ENCODE data around the gene PRICKLE1.
"Not testable (repeated sequence)": the region's sequence is repeated elsewhere in the genome, so short reads cannot be mapped to it uniquely, and the experiment has no call there.

Gene PRICKLE1

GRCh38 chr12:42557586-42558172, 31.9 kb downstream of the PRICKLE1 start:
- H3K27me3 Mint-ChIP-seq = peaks cover 0 to 8% of the 10 kb centered on the region in 2 donors
- ATAC-seq (replicated peaks) = no peak
- no peak overlapping the region for H3K4me3 Mint-ChIP-seq

DNA sequence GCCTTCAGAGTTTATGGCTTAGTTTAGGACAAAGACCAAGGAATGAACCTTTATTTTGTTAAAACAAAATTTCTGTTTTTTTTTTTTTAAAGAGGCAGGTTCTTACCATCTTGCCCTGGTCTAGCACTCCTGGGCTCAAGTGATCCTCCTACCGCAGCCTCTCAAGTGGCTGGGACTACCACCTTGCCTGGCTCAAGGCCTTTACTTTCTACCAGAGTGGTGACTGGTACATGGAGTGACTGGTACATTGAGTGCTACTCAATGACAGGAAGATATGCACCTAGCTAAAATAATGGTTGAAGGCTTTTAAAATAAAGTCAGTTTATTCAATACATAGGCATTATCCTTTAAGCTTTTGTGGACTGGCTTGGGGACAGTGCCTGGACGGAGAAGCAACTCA, 32.6 kb downstream of the PRICKLE1 start:
- peaks cover 0 to 14% of the 10 kb centered on the region in 2 donors for H3K27me3 Mint-ChIP-seq
- no peak overlapping the region for H3K27ac Mint-ChIP-seq
- DNase-seq (no peak), ATAC-seq (replicated peaks) (no peak)
- H3K4me1 Mint-ChIP-seq = no peaks in the 10 kb centered on the region
- H3K4me3 Mint-ChIP-seq = no peak overlapping the region
- no peaks in the 10 kb centered on the region for H3K36me3 Mint-ChIP-seq
- H3K9me3 Mint-ChIP-seq = no peaks in the 10 kb centered on the region

More at GRCh38 chr12:42557586-42558172, 31.9 kb downstream of the PRICKLE1 start:
- Mint-ChIP-seq H3K4me1 (no peaks in the 10 kb centered on the region), H3K9me3 (no peaks in the 10 kb centered on the region), H3K36me3 (no peaks in the 10 kb centered on the region), H3K27ac (peak overlapping the region; percentile 21)
- DNase-seq = no peak

GRCh38 chr12:42552822-42553221, 36.7 kb downstream of the PRICKLE1 start:
- Mint-ChIP-seq H3K36me3 (no peaks in the 10 kb centered on the region), H3K4me1 (no peaks in the 10 kb centered on the region), H3K4me3 (no peak overlapping the region), H3K27me3 (peaks cover 0 to 35% of the 10 kb centered on the region in 2 donors), H3K9me3 (no peaks in the 10 kb centered on the region), H3K27ac (no peak overlapping the region)
- DNase-seq (no peak), ATAC-seq (replicated peaks) (no peak)

GRCh38 chr12:42550800-42551199, 38.7 kb downstream of the PRICKLE1 start:
- peaks cover 0 to 28% of the 10 kb centered on the region in 2 donors for H3K27me3 Mint-ChIP-seq
- H3K27ac Mint-ChIP-seq = no peak overlapping the region
- H3K36me3 Mint-ChIP-seq = no peaks in the 10 kb centered on the region
- H3K4me1 Mint-ChIP-seq = no peaks in the 10 kb centered on the region
- no peaks in the 10 kb centered on the region for H3K9me3 Mint-ChIP-seq
- H3K4me3 Mint-ChIP-seq = no peak overlapping the region
- ATAC-seq (replicated peaks) (no peak), DNase-seq (no peak)

GRCh38 chr12:42546709-42547108, 42.8 kb downstream of the PRICKLE1 start:
- peaks cover 0 to 22% of the 10 kb centered on the region in 2 donors for H3K27me3 Mint-ChIP-seq
- H3K4me1 Mint-ChIP-seq = no peaks in the 10 kb centered on the region

DNA sequence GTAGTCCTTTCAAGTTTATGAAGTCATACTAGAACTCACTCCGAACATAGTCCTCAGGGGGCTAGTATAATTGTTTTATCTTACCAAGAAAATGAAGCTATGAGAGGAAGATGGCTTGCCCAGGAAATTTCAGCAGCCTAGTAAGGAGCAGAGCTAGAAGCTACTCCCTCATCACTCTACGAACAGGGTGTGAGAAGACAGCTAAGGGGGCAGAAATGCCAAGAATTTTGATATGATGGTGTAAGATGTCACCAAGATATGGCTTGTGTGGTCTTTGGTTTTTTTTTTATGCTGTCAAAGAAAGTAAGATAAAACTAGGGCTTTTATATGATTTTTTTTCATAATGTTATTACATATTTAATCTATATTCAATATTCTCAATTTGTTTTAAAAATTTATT, 47.6 kb downstream of the PRICKLE1 start:
- H3K27ac Mint-ChIP-seq = no peak overlapping the region
- H3K4me3 Mint-ChIP-seq = no peak overlapping the region
- peaks cover 3 to 11% of the 10 kb centered on the region in 2 donors for H3K27me3 Mint-ChIP-seq
- no peaks in the 10 kb centered on the region for H3K36me3 Mint-ChIP-seq
- DNase-seq (no peak), ATAC-seq (replicated peaks) (no peak)
- no peaks in the 10 kb centered on the region for H3K4me1 Mint-ChIP-seq
- H3K9me3 Mint-ChIP-seq = no peaks in the 10 kb centered on the region

More at GRCh38 chr12:42546709-42547108, 42.8 kb downstream of the PRICKLE1 start:
- ATAC-seq (replicated peaks) (no peak), DNase-seq (no peak)
- Mint-ChIP-seq H3K36me3 (no peaks in the 10 kb centered on the region), H3K9me3 (no peaks in the 10 kb centered on the region), H3K27ac (no peak overlapping the region), H3K4me3 (no peak overlapping the region)

DNA sequence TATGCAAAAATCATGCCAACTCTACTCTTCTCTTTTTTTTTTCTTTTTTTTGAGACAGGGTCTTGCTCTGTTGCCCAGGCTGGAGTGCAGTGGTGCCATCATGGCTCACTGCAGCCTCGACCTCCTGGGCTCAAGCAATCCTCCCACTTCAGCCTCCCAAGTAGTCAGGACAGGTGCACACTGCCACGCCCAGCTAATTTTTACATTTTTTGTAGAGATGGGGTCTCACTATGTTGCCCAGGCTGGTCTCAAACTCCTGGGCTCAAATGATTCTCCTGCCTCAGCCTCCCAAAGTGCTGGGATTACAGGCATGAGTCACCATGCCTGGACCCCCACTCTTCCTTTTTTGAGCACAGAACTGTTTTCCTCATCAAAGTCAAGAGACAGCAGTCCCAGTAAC, 48.2 kb downstream of the PRICKLE1 start:
- not testable (repeated sequence) for DNase-seq; H3K27ac Mint-ChIP-seq; ATAC-seq (replicated peaks); H3K4me3 Mint-ChIP-seq; H3K9me3 Mint-ChIP-seq; H3K36me3 Mint-ChIP-seq; H3K4me1 Mint-ChIP-seq
- peaks cover 8 to 11% of the 10 kb centered on the region in 2 donors for H3K27me3 Mint-ChIP-seq

DNA sequence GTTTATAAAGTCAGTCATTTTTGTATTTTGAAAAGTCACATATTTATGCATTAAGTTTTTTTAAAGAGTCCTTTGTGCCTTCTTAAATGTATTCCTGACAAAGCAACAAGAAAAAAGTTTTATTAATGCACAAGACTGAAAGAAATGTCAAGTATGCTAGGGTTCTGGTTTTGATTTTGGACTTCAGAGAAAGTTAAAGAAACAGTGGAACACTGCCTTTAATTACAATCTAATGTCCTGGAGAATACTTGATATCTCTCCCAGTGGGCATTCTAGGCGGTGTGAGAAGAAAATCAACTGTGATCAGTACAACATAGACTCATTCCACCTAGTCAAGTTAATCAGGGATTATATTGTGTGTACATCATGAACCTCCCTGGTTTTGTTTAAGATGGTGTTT, 49.9 kb downstream of the PRICKLE1 start:
- Mint-ChIP-seq H3K4me3 (no peak overlapping the region), H3K4me1 (no peaks in the 10 kb centered on the region), H3K9me3 (no peaks in the 10 kb centered on the region), H3K36me3 (no peaks in the 10 kb centered on the region), H3K27me3 (peaks cover 8 to 23% of the 10 kb centered on the region in 2 donors), H3K27ac (no peak overlapping the region)
- DNase-seq (no peak), ATAC-seq (replicated peaks) (no peak)

DNA sequence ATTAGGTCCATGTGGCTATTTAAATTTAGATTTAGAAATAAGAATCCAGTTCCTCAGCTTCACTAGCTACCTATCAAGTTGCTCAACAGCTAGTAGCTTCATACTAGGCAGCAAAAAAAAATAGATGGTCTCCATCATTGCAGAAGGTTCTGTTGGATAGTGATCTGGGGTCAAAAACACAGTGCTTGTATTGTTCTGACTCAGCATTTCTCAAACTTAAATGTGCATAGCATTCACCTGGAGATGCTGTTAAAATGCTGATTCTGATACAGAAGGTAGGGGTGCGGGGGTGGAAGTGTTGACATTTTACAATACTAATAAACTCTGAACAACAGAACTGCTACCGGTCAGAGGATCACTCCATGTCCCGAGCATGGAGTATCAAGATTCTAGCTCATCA, 51.3 kb downstream of the PRICKLE1 start:
- Mint-ChIP-seq H3K36me3 (no peaks in the 10 kb centered on the region), H3K27me3 (peaks cover 13 to 34% of the 10 kb centered on the region in 2 donors)

GRCh38 chr12:42534184-42534838, 55.2 kb downstream of the PRICKLE1 start:
- ATAC-seq (replicated peaks) = no peak
- Mint-ChIP-seq H3K4me1 (no peaks in the 10 kb centered on the region), H3K4me3 (no peak overlapping the region), H3K36me3 (no peaks in the 10 kb centered on the region), H3K27ac (no peak overlapping the region), H3K27me3 (peaks cover 13 to 28% of the 10 kb centered on the region in 2 donors), H3K9me3 (no peaks in the 10 kb centered on the region)
- DNase-seq = no peak

More for the DNA sequence above, 51.3 kb downstream of the PRICKLE1 start:
- no peaks in the 10 kb centered on the region for H3K4me1 Mint-ChIP-seq
- ATAC-seq (replicated peaks) = no peak
- no peak for DNase-seq
- H3K9me3 Mint-ChIP-seq = no peaks in the 10 kb centered on the region
- H3K4me3 Mint-ChIP-seq = no peak overlapping the region
- no peak overlapping the region for H3K27ac Mint-ChIP-seq

GRCh38 chr12:42530284-42530683, 59.3 kb downstream of the PRICKLE1 start:
- no peak for ATAC-seq (replicated peaks)
- H3K27ac Mint-ChIP-seq = no peak overlapping the region
- peaks cover 8 to 22% of the 10 kb centered on the region in 2 donors for H3K27me3 Mint-ChIP-seq
- no peaks in the 10 kb centered on the region for H3K36me3 Mint-ChIP-seq
- no peaks in the 10 kb centered on the region for H3K9me3 Mint-ChIP-seq
- no peak for DNase-seq
- H3K4me3 Mint-ChIP-seq = no peak overlapping the region
- no peaks in the 10 kb centered on the region for H3K4me1 Mint-ChIP-seq

DNA sequence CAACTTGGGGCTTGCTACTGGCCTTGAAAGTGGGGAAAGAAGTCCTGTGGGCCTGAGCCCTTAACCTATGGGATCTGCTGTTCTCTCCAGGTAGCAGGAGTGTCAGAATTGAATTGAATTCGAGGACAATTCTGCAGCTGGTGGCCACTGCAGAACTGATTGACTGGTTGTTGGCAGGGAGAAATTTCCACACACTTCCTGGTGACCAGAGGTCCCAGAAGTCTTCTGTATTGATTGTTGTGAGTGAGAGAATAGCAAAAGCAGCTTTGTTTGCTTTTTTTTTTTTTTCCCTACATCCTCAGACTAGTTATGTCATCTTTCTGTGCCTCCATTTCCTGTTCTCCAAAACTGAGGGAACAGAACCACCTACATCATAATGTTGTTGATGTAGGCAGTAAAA, 64.1 kb downstream of the PRICKLE1 start:
- H3K36me3 Mint-ChIP-seq = no peaks in the 10 kb centered on the region

GRCh38 chr12:42524716-42525115, 64.8 kb downstream of the PRICKLE1 start:
- H3K27me3 Mint-ChIP-seq = peaks cover 4 to 5% of the 10 kb centered on the region in 2 donors
- ATAC-seq (replicated peaks) (no peak), DNase-seq (no peak)
- H3K9me3 Mint-ChIP-seq = no peaks in the 10 kb centered on the region
- H3K4me3 Mint-ChIP-seq = no peak overlapping the region
- no peaks in the 10 kb centered on the region for H3K36me3 Mint-ChIP-seq
- H3K27ac Mint-ChIP-seq = no peak overlapping the region
- H3K4me1 Mint-ChIP-seq = no peaks in the 10 kb centered on the region

More for the DNA sequence above, 64.1 kb downstream of the PRICKLE1 start:
- H3K27me3 Mint-ChIP-seq = peaks cover 4 to 5% of the 10 kb centered on the region in 2 donors
- no peaks in the 10 kb centered on the region for H3K4me1 Mint-ChIP-seq
- DNase-seq (no peak), ATAC-seq (replicated peaks) (no peak)
- no peak overlapping the region for H3K4me3 Mint-ChIP-seq
- no peaks in the 10 kb centered on the region for H3K9me3 Mint-ChIP-seq
- H3K27ac Mint-ChIP-seq = no peak overlapping the region

GRCh38 chr12:42516573-42516972, 73.0 kb downstream of the PRICKLE1 start:
- no peak overlapping the region for H3K27ac Mint-ChIP-seq
- no peaks in the 10 kb centered on the region for H3K4me1 Mint-ChIP-seq
- H3K27me3 Mint-ChIP-seq = no peaks in the 10 kb centered on the region
- H3K4me3 Mint-ChIP-seq = no peak overlapping the region
- ATAC-seq (replicated peaks) = no peak
- peaks cover 4 to 7% of the 10 kb centered on the region in 2 donors for H3K9me3 Mint-ChIP-seq
- peaks cover 4% of the 10 kb centered on the region in 2 donors for H3K36me3 Mint-ChIP-seq
- no peak for DNase-seq

- Mint-ChIP-seq H3K27ac (no peak overlapping the region), H3K4me3 (no peak overlapping the region), H3K4me1 (no peaks in the 10 kb centered on the region), H3K9me3 (peaks cover 4 to 7% of the 10 kb centered on the region in 2 donors), H3K36me3 (peaks cover 4% of the 10 kb centered on the region in 2 donors), H3K27me3 (no peaks in the 10 kb centered on the region)
- ATAC-seq (replicated peaks) = no peak
- no peak for DNase-seq
Measured at GRCh38 chr12:42511656-42512055, 77.9 kb downstream of the PRICKLE1 start.
